Nephron (organoid): Measurements from ENCODE around the gene ZNF526.

Experiments used
- H3K27ac Mint-ChIP-seq, 3 experiments: 2 replicates each; pipeline ENCODE4 v1.8.0; 2020; ENCODE audit warnings: mixed read lengths in 3 of 3, mild to moderate bottlenecking in 2 of 3, moderate library complexity in 1 of 3
- H3K27me3 Mint-ChIP-seq: 2 replicates; pipeline ENCODE4 v1.8.0; 2021; ENCODE audit warnings: low read depth, mild to moderate bottlenecking, moderate library complexity, mixed read lengths
- H3K36me3 Mint-ChIP-seq: 2 replicates; pipeline ENCODE4 v1.8.0; 2020; ENCODE audit warnings: low read depth, mixed read lengths
- H3K4me1 Mint-ChIP-seq: 2 replicates; pipeline ENCODE4 v1.8.0; 2020; ENCODE audit warnings: mixed read lengths
- H3K4me3 Mint-ChIP-seq, 3 experiments: 2 replicates each; pipeline ENCODE4 v1.8.0; 2020; ENCODE audit warnings: mild to moderate bottlenecking in 3 of 3, mixed read lengths in 3 of 3, moderate library complexity in 2 of 3
- H3K9me3 Mint-ChIP-seq: 2 replicates; pipeline ENCODE4 v1.8.0; 2020; ENCODE audit warnings: mixed read lengths
- TF ChIP-seq, protein P1 (sequence below), 3 experiments: fragments of 200-600 bp; sonication (generic); IDR thresholded peaks; one replicate each; pipeline ENCODE4 v1.5.0; 2021; ENCODE audit warnings: antibody characterized with exemption in 3 of 3; ENCODE audit not compliant: unreplicated experiment in 3 of 3

Gene ZNF526

DNA sequence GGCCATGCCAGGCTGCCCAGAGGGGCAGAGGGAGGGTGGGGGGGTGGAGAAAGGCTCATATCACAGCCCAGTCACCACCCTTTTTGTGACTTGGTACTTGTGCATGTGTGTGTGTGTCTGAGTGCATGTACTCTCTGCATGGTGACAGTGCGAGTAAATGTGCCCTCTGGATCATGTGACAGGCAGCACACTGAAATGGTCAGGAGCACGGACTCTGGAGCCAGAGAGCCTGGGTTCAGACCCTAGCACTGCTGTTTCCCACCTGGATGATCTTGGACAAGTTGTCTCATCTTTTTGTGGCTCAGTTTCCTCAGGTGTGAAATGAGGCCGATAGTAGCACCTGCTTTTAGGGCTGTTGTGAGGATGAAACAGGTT lies 50.9 kb downstream of the ZNF526 start:
- H3K27ac Mint-ChIP-seq: peak overlapping the region in 1 of 3 experiments; percentile 70
- peak overlapping the region; percentile 57 to 77 (median 72) for H3K4me3 Mint-ChIP-seq
- H3K9me3 Mint-ChIP-seq: no peaks in the 10 kb centered on the region
- no peaks in the 10 kb centered on the region for H3K27me3 Mint-ChIP-seq
- H3K36me3 Mint-ChIP-seq: peaks cover 16% of the 10 kb centered on the region
- TF ChIP-seq, protein P1, sequence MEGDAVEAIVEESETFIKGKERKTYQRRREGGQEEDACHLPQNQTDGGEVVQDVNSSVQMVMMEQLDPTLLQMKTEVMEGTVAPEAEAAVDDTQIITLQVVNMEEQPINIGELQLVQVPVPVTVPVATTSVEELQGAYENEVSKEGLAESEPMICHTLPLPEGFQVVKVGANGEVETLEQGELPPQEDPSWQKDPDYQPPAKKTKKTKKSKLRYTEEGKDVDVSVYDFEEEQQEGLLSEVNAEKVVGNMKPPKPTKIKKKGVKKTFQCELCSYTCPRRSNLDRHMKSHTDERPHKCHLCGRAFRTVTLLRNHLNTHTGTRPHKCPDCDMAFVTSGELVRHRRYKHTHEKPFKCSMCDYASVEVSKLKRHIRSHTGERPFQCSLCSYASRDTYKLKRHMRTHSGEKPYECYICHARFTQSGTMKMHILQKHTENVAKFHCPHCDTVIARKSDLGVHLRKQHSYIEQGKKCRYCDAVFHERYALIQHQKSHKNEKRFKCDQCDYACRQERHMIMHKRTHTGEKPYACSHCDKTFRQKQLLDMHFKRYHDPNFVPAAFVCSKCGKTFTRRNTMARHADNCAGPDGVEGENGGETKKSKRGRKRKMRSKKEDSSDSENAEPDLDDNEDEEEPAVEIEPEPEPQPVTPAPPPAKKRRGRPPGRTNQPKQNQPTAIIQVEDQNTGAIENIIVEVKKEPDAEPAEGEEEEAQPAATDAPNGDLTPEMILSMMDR (IDR thresholded peaks at IDR 0.05; ENCODE audit: unreplicated experiment in 3 of 3): no peak
- peaks cover 37% of the 10 kb centered on the region for H3K4me1 Mint-ChIP-seq

DNA sequence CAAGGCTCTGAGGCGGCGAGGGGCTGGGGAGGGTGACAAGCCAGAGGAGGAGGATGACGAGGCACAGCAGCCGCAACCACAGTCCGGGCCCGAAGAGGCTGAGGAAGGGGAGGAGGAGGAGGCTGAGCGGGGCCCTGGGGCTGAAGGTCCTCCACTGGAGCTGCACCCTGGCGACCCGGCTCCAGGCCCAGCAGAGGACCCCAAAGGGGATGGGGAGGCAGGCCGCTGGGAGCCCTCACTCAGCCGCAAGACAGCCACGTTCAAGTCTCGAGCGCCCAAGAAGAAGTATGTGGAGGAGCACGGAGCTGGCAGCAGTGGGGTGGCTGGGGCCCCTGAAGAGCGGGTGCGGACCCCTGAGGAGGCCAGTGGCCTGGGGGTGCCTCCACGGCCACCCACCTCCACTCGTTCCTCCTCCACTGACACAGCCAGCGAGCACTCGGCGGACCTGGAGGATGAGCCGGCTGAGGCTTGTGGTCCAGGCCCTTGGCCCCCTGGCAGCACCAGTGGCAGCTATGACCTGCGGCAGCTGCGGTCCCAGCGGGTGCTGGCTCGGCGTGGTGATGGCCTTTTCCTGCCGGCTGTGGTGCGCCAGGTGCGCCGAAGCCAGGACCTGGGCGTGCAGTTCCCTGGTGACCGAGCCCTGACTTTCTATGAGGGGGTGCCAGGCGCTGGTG lies 51.9 kb downstream of the ZNF526 start:
- Mint-ChIP-seq H3K4me3 (no peak overlapping the region), H3K27ac (no peak overlapping the region), H3K27me3 (no peaks in the 10 kb centered on the region), H3K9me3 (no peaks in the 10 kb centered on the region), H3K36me3 (peaks cover 19% of the 10 kb centered on the region), H3K4me1 (peaks cover 41% of the 10 kb centered on the region)
- TF ChIP-seq, protein P1 (IDR thresholded peaks at IDR 0.05; ENCODE audit: unreplicated experiment in 3 of 3): no peak

DNA sequence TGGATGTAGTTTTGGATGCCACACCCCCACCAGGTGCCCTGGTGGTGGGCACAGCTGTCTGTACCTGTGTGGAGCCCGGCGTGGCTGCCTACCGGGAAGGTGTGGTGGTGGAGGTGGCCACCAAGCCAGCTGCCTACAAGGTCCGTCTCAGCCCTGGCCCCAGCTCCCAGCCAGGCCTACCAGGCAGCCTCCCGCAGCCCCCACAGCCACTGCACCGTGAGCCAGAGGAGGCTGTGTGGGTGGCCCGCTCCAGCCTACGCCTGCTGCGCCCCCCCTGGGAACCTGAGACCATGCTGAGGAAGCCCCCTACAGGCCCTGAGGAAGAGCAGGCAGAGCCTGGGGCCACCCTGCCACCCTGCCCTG lies 52.4 kb downstream of the ZNF526 start:
- TF ChIP-seq, protein P1 (IDR thresholded peaks at IDR 0.05; ENCODE audit: unreplicated experiment in 3 of 3): no peak
- Mint-ChIP-seq H3K4me1 (peaks cover 42% of the 10 kb centered on the region), H3K4me3 (no peak overlapping the region), H3K27ac (no peak overlapping the region), H3K27me3 (no peaks in the 10 kb centered on the region), H3K36me3 (peaks cover 19% of the 10 kb centered on the region), H3K9me3 (no peaks in the 10 kb centered on the region)

DNA sequence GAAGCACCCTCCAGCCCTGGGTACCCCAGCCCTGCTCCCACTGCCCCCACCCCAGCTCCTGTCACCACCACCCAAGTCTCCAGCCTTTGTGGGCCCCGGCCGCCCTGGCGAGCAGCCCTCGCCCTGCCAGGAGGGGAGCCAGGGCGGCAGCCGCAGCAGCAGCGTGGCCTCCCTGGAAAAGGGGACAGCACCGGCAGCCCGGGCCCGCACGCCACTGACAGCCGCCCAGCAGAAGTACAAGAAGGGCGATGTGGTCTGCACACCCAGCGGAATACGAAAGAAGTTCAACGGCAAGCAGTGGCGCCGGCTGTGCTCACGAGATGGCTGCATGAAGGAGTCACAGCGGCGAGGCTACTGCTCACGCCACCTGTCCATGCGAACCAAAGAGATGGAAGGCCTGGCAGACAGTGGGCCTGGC lies 52.9 kb downstream of the ZNF526 start:
- peaks cover 19% of the 10 kb centered on the region for H3K36me3 Mint-ChIP-seq
- no peaks in the 10 kb centered on the region for H3K9me3 Mint-ChIP-seq
- TF ChIP-seq, protein P1 (IDR thresholded peaks at IDR 0.05; ENCODE audit: unreplicated experiment in 3 of 3): no peak
- no peak overlapping the region for H3K27ac Mint-ChIP-seq
- no peak overlapping the region for H3K4me3 Mint-ChIP-seq
- peaks cover 42% of the 10 kb centered on the region for H3K4me1 Mint-ChIP-seq
- no peaks in the 10 kb centered on the region for H3K27me3 Mint-ChIP-seq

DNA sequence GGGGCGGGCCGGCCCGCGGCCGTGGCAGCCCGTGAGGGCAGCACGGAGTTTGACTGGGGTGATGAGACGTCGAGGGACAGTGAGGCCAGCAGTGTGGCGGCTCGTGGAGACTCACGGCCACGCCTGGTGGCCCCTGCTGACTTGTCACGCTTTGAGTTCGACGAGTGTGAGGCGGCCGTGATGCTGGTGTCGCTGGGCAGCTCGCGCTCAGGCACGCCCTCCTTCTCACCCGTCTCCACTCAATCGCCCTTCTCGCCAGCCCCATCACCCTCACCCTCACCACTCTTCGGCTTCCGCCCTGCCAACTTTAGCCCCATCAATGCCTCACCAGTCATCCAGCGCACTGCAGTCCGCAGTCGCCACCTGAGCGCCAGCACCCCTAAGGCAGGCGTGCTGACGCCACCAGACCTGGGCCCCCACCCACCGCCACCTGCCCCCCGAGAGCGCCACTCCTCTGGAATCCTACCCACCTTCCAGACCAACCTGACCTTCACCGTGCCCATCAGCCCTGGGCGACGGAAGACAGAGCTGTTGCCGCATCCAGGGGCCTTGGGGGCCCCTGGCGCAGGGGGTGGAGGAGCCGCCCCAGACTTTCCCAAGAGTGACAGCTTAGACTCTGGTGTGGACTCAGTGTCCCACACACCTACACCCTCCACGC lies 53.4 kb downstream of the ZNF526 start:
- H3K4me3 Mint-ChIP-seq: no peak overlapping the region

More for the DNA sequence above, 53.4 kb downstream of the ZNF526 start:
- TF ChIP-seq, protein P1 (IDR thresholded peaks at IDR 0.05; ENCODE audit: unreplicated experiment in 3 of 3): no peak
- Mint-ChIP-seq H3K4me1 (peaks cover 46% of the 10 kb centered on the region), H3K27me3 (no peaks in the 10 kb centered on the region), H3K36me3 (peaks cover 19% of the 10 kb centered on the region), H3K27ac (no peak overlapping the region), H3K9me3 (no peaks in the 10 kb centered on the region)
